LHCN-M2 (cell line): ENCODE data around the gene USHBP1. TPM values are rescaled to one million over a fixed set of nuclear protein-coding genes. Genes with fewer than 3 reads are reported as not detected.

Source experiments
- DNase-seq: peaks from one replicate; pipeline ENCODE4 v3.0.0-alpha.2; 2012; ENCODE audit warnings: low read depth
- total RNA-seq: library from RNA; depleted of rRNA; stranded (reverse); fragments of >200 nt; gene quantifications from 2 replicates; pipeline ENCODE4 v1.2.3, GENCODE V29; 2014; rRNA removed

USHBP1 gene
- total RNA-seq, 1 experiment from 2014 or later: not detected

- no peak for DNase-seq
Measured at GRCh38 chr19:17214508-17215126, 49.9 kb downstream of the USHBP1 start.

GRCh38 chr19:17213334-17213733 lies 51.2 kb downstream of the USHBP1 start:
- no peak for DNase-seq

DNA sequence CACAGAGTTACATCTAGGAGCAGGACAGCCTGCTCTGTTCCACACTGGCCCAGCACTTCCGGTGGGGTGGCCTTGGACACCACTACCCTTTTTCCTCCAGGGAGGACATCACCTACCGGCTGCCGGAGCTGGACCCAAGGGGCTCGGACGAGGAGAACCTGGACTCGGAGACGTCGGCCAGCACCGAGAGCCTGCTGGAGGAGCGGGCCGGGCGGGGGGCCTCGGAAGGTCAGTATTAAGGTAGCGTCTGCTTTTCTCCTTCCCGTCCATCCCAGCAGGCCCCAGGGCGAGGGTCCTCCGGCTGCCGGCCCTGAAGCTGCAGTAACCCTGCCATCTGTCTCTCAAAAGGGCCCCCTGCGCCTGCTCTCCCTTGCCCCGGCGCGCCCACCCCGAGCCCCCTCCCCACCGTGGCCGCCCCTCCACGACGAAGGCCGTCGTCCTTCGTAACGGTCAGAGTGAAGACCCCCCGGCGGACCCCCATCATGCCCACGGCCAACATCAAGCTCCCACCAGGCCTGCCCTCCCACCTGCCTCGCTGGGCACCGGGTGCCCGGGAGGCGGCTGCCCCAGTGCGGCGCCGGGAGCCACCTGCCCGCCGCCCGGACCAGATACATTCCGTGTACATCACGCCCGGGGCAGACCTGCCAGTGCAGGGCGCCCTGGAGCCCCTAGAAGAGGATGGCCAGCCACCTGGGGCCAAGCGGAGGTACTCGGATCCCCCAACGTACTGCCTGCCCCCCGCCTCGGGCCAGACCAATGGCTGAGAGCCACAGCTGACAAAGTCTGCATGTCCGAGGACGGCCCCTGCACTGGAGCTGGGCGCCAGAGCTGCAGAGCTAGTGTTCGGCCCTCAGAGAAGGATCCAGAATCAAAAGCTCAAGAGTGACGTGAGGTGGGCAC lies 52.7 kb downstream of the USHBP1 start:
- DNase-seq: no peak

DNA sequence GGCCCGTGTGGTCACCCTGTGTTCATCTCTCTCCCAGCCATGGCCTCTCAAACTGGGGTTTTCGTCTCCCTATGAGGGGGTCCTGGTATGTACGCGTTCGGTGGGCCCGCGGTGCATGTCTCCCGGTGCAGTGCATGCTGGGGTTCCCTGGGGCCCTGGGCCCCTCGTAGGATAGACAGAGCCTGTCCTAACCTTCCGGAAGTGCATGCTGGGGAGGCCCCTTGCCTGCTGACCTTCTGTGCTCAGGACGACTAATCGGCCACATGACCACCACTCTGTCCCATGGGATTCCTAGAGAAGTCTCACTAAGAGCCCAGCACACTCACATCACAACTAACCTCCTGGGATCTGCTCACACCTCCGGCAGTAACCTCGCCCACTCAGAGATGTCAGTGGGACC lies 54.2 kb downstream of the USHBP1 start:
- peak; percentile 50 for DNase-seq

- peak; percentile 43 for DNase-seq
Measured at GRCh38 chr19:17209126-17210036, 55.2 kb downstream of the USHBP1 start.

- DNase-seq: no peak
Measured at GRCh38 chr19:17206736-17207581, 57.6 kb downstream of the USHBP1 start.

GRCh38 chr19:17205237-17206140 lies 59.1 kb downstream of the USHBP1 start:
- DNase-seq: peak; percentile 34

GRCh38 chr19:17202713-17203112 lies 61.8 kb downstream of the USHBP1 start:
- no peak for DNase-seq

DNA sequence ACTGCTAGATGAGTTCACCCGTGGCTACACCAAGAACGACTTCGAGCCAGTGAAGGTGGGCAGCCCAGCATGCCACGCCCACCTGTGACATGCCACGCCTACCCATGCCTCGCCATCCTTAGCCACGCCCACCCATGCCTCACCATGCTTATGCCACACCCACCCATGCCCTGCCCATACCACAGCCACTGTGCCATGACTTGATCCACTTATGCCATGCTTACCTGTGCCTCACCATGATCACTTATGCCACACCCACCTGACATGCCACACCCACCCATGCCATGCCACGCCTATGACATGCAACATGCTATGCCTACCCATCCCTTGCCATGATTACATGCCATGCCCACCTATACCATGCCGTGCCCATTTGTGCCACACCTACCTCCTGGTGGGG lies 62.3 kb downstream of the USHBP1 start:
- no peak for DNase-seq

- no peak for DNase-seq
Measured at GRCh38 chr19:17200408-17201079, 64.0 kb downstream of the USHBP1 start.

Other genes with a start within 250 kb of the USHBP1 start
- 0.11 TPM in 1 of 2 replicates, not detected in the other for gene CPAMD8, start 237.9 kb downstream of the USHBP1 start, total RNA-seq
- 16.3 and 19.8 TPM in 2 replicates for gene HAUS8, start 189.3 kb downstream of the USHBP1 start, total RNA-seq
- 50.7 and 52.1 TPM in 2 replicates for gene MYO9B, start 189.0 kb downstream of the USHBP1 start, total RNA-seq
- gene USE1, start 49.4 kb downstream of the USHBP1 start, total RNA-seq: 15.3 and 28.9 TPM in 2 replicates
- gene OCEL1, start 38.5 kb downstream of the USHBP1 start, total RNA-seq: 2.4 and 6.4 TPM in 2 replicates
- gene NR2F6, start 18.8 kb downstream of the USHBP1 start, total RNA-seq: 60.0 and 72.7 TPM in 2 replicates
- gene BABAM1, start 2.7 kb upstream of the USHBP1 start, total RNA-seq: 107 and 148 TPM in 2 replicates
- gene ANKLE1, start 17.2 kb upstream of the USHBP1 start, total RNA-seq: 0.40 and 0.90 TPM in 2 replicates
- gene ABHD8, start 38.7 kb upstream of the USHBP1 start, total RNA-seq: 25.9 and 26.5 TPM in 2 replicates
- gene MRPL34, start 41.1 kb upstream of the USHBP1 start, total RNA-seq: 48.2 and 68.1 TPM in 2 replicates
- 55.9 and 76.2 TPM in 2 replicates for gene DDA1, start 44.8 kb upstream of the USHBP1 start, total RNA-seq
- gene ANO8, start 70.1 kb upstream of the USHBP1 start, total RNA-seq: 2.4 and 3.3 TPM in 2 replicates
- 17.9 and 21.2 TPM in 2 replicates for gene GTPBP3, start 72.8 kb upstream of the USHBP1 start, total RNA-seq
- not detected in 2 replicates for gene PLVAP, start 112.6 kb upstream of the USHBP1 start, total RNA-seq
- not detected in 2 replicates for gene CCDC194, start 129.5 kb upstream of the USHBP1 start, total RNA-seq
- 0.69 TPM in 1 of 2 replicates, not detected in the other for gene BST2, start 140.9 kb upstream of the USHBP1 start, total RNA-seq
- gene MVB12A, start 155.3 kb upstream of the USHBP1 start, total RNA-seq: 71.7 and 75.0 TPM in 2 replicates
- not detected in 2 replicates for gene TMEM221, start 183.9 kb upstream of the USHBP1 start, total RNA-seq
- not detected in 2 replicates for gene NXNL1, start 196.2 kb upstream of the USHBP1 start, total RNA-seq
- gene SLC27A1, start 205.8 kb upstream of the USHBP1 start, total RNA-seq: 10.0 and 14.1 TPM in 2 replicates
- gene PGLS, start 246.9 kb upstream of the USHBP1 start, total RNA-seq: 87.7 and 99.5 TPM in 2 replicates